ENCODE measurements around the gene OCIAD1. TPM values are rescaled to one million over a fixed set of nuclear protein-coding genes. Genes with fewer than 3 reads are reported as not detected.
A peak's percentile ranks its signal among the peaks of the same experiment; 100 is the strongest.
"Not testable (repeated sequence)": the region's sequence is repeated elsewhere in the genome, so short reads cannot be mapped to it uniquely, and the experiment has no call there.

Gene OCIAD1
- total RNA-seq, 1 donor from 2014 or later, result 54.4 TPM

- no peak for DNase-seq (ENCODE audit: low read depth in 2 of 2)
Measured at GRCh38 chr4:48816971-48817370, 13.9 kb upstream of the OCIAD1 start.

GRCh38 chr4:48821431-48821830 is 9.5 kb upstream of the OCIAD1 start:
- DNase-seq (ENCODE audit: low read depth in 2 of 2), result not testable (repeated sequence)

- no peak for DNase-seq (ENCODE audit: low read depth in 2 of 2)
Measured at GRCh38 chr4:48827622-48828021, 3.3 kb upstream of the OCIAD1 start.

GRCh38 chr4:48831532-48832030 is 693 bp downstream of the OCIAD1 start:
- DNase-seq (ENCODE audit: low read depth in 2 of 2), result peak; percentile 22 to 66

GRCh38 chr4:48832571-48832970 is 1.7 kb downstream of the OCIAD1 start:
- DNase-seq (ENCODE audit: low read depth in 2 of 2), result no peak

GRCh38 chr4:48836658-48837057 is 5.8 kb downstream of the OCIAD1 start:
- no peak for DNase-seq (ENCODE audit: low read depth in 2 of 2)

GRCh38 chr4:48841045-48841827 is 10.3 kb downstream of the OCIAD1 start:
- DNase-seq (ENCODE audit: low read depth in 2 of 2), result peak in 1 of 2 donors; percentile 23

- DNase-seq (ENCODE audit: low read depth in 2 of 2), result no peak
Measured at GRCh38 chr4:48844843-48845242, 14.0 kb downstream of the OCIAD1 start.

GRCh38 chr4:48848799-48849198 is 17.9 kb downstream of the OCIAD1 start:
- not testable (repeated sequence) for DNase-seq (ENCODE audit: low read depth in 2 of 2)

GRCh38 chr4:48851651-48852050 is 20.8 kb downstream of the OCIAD1 start:
- DNase-seq (ENCODE audit: low read depth in 2 of 2), result peak in 1 of 2 donors; percentile 5

GRCh38 chr4:48853604-48854394 is 22.9 kb downstream of the OCIAD1 start:
- no peak for DNase-seq (ENCODE audit: low read depth in 2 of 2)

GRCh38 chr4:48854395-48854683 is 23.5 kb downstream of the OCIAD1 start:
- no peak for DNase-seq (ENCODE audit: low read depth in 2 of 2)

GRCh38 chr4:48854982-48855381 is 24.1 kb downstream of the OCIAD1 start:
- DNase-seq (ENCODE audit: low read depth in 2 of 2), result no peak

- DNase-seq (ENCODE audit: low read depth in 2 of 2), result no peak
Measured at GRCh38 chr4:48858130-48858529, 27.2 kb downstream of the OCIAD1 start.

GRCh38 chr4:48862038-48862437 is 31.1 kb downstream of the OCIAD1 start:
- DNase-seq (ENCODE audit: low read depth in 2 of 2), result no peak

GRCh38 chr4:48862661-48863060 is 31.8 kb downstream of the OCIAD1 start:
- no peak for DNase-seq (ENCODE audit: low read depth in 2 of 2)

- no peak for DNase-seq (ENCODE audit: low read depth in 2 of 2)
Measured at GRCh38 chr4:48863728-48864127, 32.8 kb downstream of the OCIAD1 start.

- DNase-seq (ENCODE audit: low read depth in 2 of 2), result not testable (repeated sequence)
Measured at GRCh38 chr4:48864696-48865095, 33.8 kb downstream of the OCIAD1 start.

- DNase-seq (ENCODE audit: low read depth in 2 of 2), result no peak
Measured at GRCh38 chr4:48877827-48878535, 47.1 kb downstream of the OCIAD1 start.

- DNase-seq (ENCODE audit: low read depth in 2 of 2), result no peak
Measured at GRCh38 chr4:48879561-48880442, 48.9 kb downstream of the OCIAD1 start.

GRCh38 chr4:48881646-48882045 is 50.8 kb downstream of the OCIAD1 start:
- DNase-seq (ENCODE audit: low read depth in 2 of 2), result not testable (repeated sequence)

Data from lung microvascular endothelial cell (primary cell).